Subcutaneous adipose tissue (tissue), 4 donors: ENCODE results near the gene RHBDL1. TPM values are rescaled to one million over a fixed set of nuclear protein-coding genes. Genes with fewer than 3 reads are reported as not detected.

Experiments used
- CTCF ChIP-seq: fragments of 450-650 bp; IDR thresholded peaks from one replicate; pipeline ENCODE4 v1.5.1; 2016; ENCODE audit warnings: low read depth, mild to moderate bottlenecking, control low read depth, antibody characterized with exemption, moderate library complexity
- total RNA-seq, 4 donors: library from RNA; depleted of rRNA; stranded (reverse); fragments of >200 nt; gene quantifications; one replicate each; pipeline ENCODE4 v1.1.0, GENCODE V29; 2016

The RHBDL1 gene
- total RNA-seq, 4 donors from 2014 or later, result 0.66 to 1.7 (median 1.3) TPM; not detected in 1

- TF ChIP-seq CTCF, result no peak
These were observed 29.4 kb upstream of the RHBDL1 start for GRCh38 chr16:645852-646678.

- no peak for TF ChIP-seq CTCF
These were observed 28.7 kb upstream of the RHBDL1 start for GRCh38 chr16:646679-647172.

GRCh38 chr16:647173-647902 is 28.1 kb upstream of the RHBDL1 start:
- TF ChIP-seq CTCF, result no peak

- TF ChIP-seq CTCF, result no peak
These were observed 27.2 kb upstream of the RHBDL1 start for GRCh38 chr16:648071-648780.

GRCh38 chr16:648781-649589 is 26.5 kb upstream of the RHBDL1 start, which contains the start of gene WDR90:
Gene WDR90 (plus strand): TSS chr16:649365. CDS start chr16:649417, 52 bp downstream.
- TF ChIP-seq CTCF, result no peak

- TF ChIP-seq CTCF, result no peak
These were observed 25.8 kb upstream of the RHBDL1 start for GRCh38 chr16:649631-650030.
